LNCaP clone FGC (cell line): ENCODE data around the gene SNCAIP.

ENCODE experiments used
- DNase-seq: peaks from one replicate; pipeline ENCODE4 v3.0.0-alpha.2; 2011; ENCODE audit warnings: low read depth
- H3K4me3 ChIP-seq: 2 replicates; pipeline ENCODE4 v1.5.1; 2011; ENCODE audit warnings: mild to moderate bottlenecking, low read depth, low read length, control low read depth
- TF ChIP-seq, protein P1 (sequence below): IDR thresholded peaks from 2 replicates; pipeline ENCODE4 v1.5.1; 2012; ENCODE audit warnings: mild to moderate bottlenecking; ENCODE audit not compliant: control insufficient read depth, insufficient read depth; ENCODE audit errors: extremely low read depth

The SNCAIP gene

DNA sequence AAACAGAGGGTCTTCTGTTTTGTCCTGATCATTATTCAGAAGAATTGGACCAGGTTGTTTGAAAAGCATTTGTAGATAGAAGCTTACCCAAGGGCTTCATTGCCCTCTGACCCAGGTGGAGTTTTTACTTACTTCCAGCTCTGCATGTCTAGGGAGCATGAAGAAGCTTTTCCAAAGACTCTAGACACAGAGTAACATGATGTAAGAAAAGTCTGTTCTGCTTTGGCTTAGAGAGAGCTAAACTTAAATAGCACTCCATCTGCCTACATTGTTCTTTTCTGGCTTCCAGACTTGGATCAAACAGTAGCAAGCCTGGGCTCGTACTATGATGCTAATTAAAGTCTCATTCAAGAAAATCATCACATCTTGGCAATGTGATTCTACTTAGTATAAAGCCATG lies 112.1 kb downstream of the SNCAIP start:
- no peak for DNase-seq
- H3K4me3 ChIP-seq: no peak overlapping the region
- TF ChIP-seq, protein P1, sequence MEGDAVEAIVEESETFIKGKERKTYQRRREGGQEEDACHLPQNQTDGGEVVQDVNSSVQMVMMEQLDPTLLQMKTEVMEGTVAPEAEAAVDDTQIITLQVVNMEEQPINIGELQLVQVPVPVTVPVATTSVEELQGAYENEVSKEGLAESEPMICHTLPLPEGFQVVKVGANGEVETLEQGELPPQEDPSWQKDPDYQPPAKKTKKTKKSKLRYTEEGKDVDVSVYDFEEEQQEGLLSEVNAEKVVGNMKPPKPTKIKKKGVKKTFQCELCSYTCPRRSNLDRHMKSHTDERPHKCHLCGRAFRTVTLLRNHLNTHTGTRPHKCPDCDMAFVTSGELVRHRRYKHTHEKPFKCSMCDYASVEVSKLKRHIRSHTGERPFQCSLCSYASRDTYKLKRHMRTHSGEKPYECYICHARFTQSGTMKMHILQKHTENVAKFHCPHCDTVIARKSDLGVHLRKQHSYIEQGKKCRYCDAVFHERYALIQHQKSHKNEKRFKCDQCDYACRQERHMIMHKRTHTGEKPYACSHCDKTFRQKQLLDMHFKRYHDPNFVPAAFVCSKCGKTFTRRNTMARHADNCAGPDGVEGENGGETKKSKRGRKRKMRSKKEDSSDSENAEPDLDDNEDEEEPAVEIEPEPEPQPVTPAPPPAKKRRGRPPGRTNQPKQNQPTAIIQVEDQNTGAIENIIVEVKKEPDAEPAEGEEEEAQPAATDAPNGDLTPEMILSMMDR: no peak

- DNase-seq: no peak
Measured at GRCh38 chr5:122426301-122426700, 114.3 kb downstream of the SNCAIP start.

DNA sequence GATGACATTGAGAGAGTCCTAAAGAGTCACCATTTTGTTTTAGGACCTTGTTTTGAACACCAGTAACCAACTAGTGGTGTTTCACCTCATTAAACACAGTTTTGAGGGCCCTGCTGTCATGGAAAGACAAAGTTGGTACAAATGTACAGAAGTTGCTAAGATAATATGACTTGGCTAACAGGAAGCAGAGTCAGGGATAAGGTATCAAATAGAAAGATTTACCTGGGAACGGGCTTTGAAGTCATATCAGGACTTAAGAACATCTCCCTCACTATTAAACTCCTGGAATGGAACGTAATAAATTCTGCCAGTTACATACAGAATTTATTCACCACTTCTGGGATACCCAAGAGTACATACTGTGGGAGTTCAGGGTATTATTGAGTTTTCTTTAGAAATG lies 115.6 kb downstream of the SNCAIP start:
- no peak overlapping the region for H3K4me3 ChIP-seq
- TF ChIP-seq, protein P1: no peak
- DNase-seq: no peak

More at GRCh38 chr5:122426301-122426700, 114.3 kb downstream of the SNCAIP start:
- H3K4me3 ChIP-seq: no peak overlapping the region
- TF ChIP-seq, protein P1: no peak

GRCh38 chr5:122429545-122430318 lies 117.7 kb downstream of the SNCAIP start:
- TF ChIP-seq, protein P1: no peak
- H3K4me3 ChIP-seq: no peak overlapping the region
- DNase-seq: no peak

DNA sequence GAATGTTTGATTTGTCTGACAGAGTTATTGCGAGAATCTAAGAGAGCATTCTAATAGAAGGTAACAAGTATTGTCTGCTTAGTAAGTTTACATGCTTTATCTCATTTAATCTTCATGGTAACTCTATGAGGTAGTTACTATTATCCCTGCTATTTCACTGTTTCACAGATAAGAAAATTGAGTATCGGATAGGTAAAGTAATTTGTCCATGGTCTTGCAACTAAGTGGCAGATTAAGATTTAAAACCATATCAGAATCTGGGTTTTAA lies 118.2 kb downstream of the SNCAIP start:
- H3K4me3 ChIP-seq: no peak overlapping the region
- no peak for DNase-seq
- TF ChIP-seq, protein P1: no peak

DNA sequence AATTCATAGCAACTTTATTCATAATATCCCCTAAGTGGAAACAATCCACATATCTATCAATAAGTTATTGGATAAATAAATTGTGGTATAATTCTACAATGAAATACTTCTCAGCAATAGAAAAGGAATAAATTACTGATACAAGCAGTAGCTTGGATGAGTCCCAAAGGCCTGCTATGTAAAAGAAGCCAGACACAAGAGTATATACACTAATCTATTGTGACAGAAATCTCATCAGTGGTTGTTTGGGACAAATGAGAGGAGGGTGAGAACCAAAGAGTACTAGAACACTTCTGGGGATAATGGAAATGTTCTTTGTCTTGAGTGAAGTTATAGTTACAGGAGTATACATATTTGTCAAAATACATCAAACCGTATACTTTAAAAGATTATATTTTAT lies 119.3 kb downstream of the SNCAIP start:
- no peak overlapping the region for H3K4me3 ChIP-seq
- TF ChIP-seq, protein P1: no peak
- DNase-seq: no peak

GRCh38 chr5:122434205-122434970 lies 122.4 kb downstream of the SNCAIP start:
- H3K4me3 ChIP-seq: no peak overlapping the region
- peak; percentile 43 for DNase-seq
- TF ChIP-seq, protein P1: no peak
